ENCODE results near the gene ATG9B. TPM values are rescaled to one million over a fixed set of nuclear protein-coding genes. Genes with fewer than 3 reads are reported as not detected.

ATG9B gene
- total and polyA plus RNA-seq, 2 experiments from 2014 or later = 0.80 to 2.4 TPM

- no peaks in the 10 kb centered on the region for H4K20me1 ChIP-seq (ENCODE audit: insufficient read depth, poor library complexity, severe bottlenecking)
- H3K36me3 ChIP-seq (replicated peaks; ENCODE audit: insufficient read depth, low read depth) = no peaks in the 10 kb centered on the region
- H3K9me2 ChIP-seq (replicated peaks; ENCODE audit: insufficient read depth) = no peaks in the 10 kb centered on the region
- H3K27me3 ChIP-seq = no peaks in the 10 kb centered on the region
- WGBS (ENCODE audit: low lambda C conversion rate, missing lambda C conversion rate) = 98% methylated on average over 16 of the region's 16 CpGs
- TF ChIP-seq EZH2 (IDR thresholded peaks at IDR 0.05; ENCODE audit: borderline replicate concordance) = no peak
- no peak for TF ChIP-seq EZH2phosphoT487 (IDR thresholded peaks at IDR 0.05; ENCODE audit: low read depth, severe bottlenecking, unreplicated experiment)
- TF ChIP-seq CTCF (IDR thresholded peaks at IDR 0.05; ENCODE audit: poor library complexity) = no peak
- no peaks in the 10 kb centered on the region for H3K79me2 ChIP-seq
- H3K4me2 ChIP-seq = no peak overlapping the region
- no peaks in the 10 kb centered on the region for H3K9me3 ChIP-seq (ENCODE audit: low read depth)
- H3K4me3 ChIP-seq = no peak overlapping the region
- H3K4me1 ChIP-seq (ENCODE audit: insufficient read depth) = peaks cover 4% of the 10 kb centered on the region
- DNase-seq (ENCODE audit: low spot score) = no peak
- H2AFZ ChIP-seq = no peak overlapping the region
- H3K27ac ChIP-seq = no peak overlapping the region
These were observed 22.7 kb downstream of the ATG9B start for GRCh38 chr7:151001546-151001945.

- Histone ChIP-seq H3K27me3 (no peaks in the 10 kb centered on the region), H3K9me2 (replicated peaks; ENCODE audit: insufficient read depth) (no peaks in the 10 kb centered on the region), H3K36me3 (replicated peaks; ENCODE audit: insufficient read depth, low read depth) (no peaks in the 10 kb centered on the region), H3K4me1 (ENCODE audit: insufficient read depth) (peaks cover 5% of the 10 kb centered on the region), H3K27ac (no peak overlapping the region), H3K4me3 (no peak overlapping the region), H2AFZ (no peak overlapping the region), H3K4me2 (no peak overlapping the region), H3K79me2 (no peaks in the 10 kb centered on the region), H3K9me3 (ENCODE audit: low read depth) (no peaks in the 10 kb centered on the region), H4K20me1 (ENCODE audit: insufficient read depth, poor library complexity, severe bottlenecking) (no peaks in the 10 kb centered on the region)
- DNase-seq (ENCODE audit: low spot score) = no peak
- WGBS (ENCODE audit: low lambda C conversion rate, missing lambda C conversion rate) = 96% methylated on average over 13 of the region's 13 CpGs
- no peak for TF ChIP-seq CTCF (IDR thresholded peaks at IDR 0.05; ENCODE audit: poor library complexity)
- no peak for TF ChIP-seq EZH2 (IDR thresholded peaks at IDR 0.05; ENCODE audit: borderline replicate concordance)
- no peak for TF ChIP-seq EZH2phosphoT487 (IDR thresholded peaks at IDR 0.05; ENCODE audit: low read depth, severe bottlenecking, unreplicated experiment)
These were observed 23.3 kb downstream of the ATG9B start for GRCh38 chr7:151000897-151001495.

GRCh38 chr7:150999497-151000230, 24.6 kb downstream of the ATG9B start:
- H2AFZ ChIP-seq = no peak overlapping the region
- H4K20me1 ChIP-seq (ENCODE audit: insufficient read depth, poor library complexity, severe bottlenecking) = no peaks in the 10 kb centered on the region
- no peaks in the 10 kb centered on the region for H3K36me3 ChIP-seq (replicated peaks; ENCODE audit: insufficient read depth, low read depth)
- peaks cover 5% of the 10 kb centered on the region for H3K4me1 ChIP-seq (ENCODE audit: insufficient read depth)
- no peaks in the 10 kb centered on the region for H3K9me3 ChIP-seq (ENCODE audit: low read depth)
- TF ChIP-seq EZH2 (IDR thresholded peaks at IDR 0.05; ENCODE audit: borderline replicate concordance) = no peak
- TF ChIP-seq EZH2phosphoT487 (IDR thresholded peaks at IDR 0.05; ENCODE audit: low read depth, severe bottlenecking, unreplicated experiment) = no peak
- TF ChIP-seq CTCF (IDR thresholded peaks at IDR 0.05; ENCODE audit: poor library complexity) = no peak
- no peak for DNase-seq (ENCODE audit: low spot score)
- no peaks in the 10 kb centered on the region for H3K9me2 ChIP-seq (replicated peaks; ENCODE audit: insufficient read depth)
- H3K27me3 ChIP-seq = no peaks in the 10 kb centered on the region
- no peak overlapping the region for H3K4me3 ChIP-seq
- no peak overlapping the region for H3K27ac ChIP-seq
- H3K4me2 ChIP-seq = no peak overlapping the region
- no peaks in the 10 kb centered on the region for H3K79me2 ChIP-seq
- no CpG with 5 or more reads among the region's 5 CpGs for WGBS (ENCODE audit: low lambda C conversion rate, missing lambda C conversion rate)
